NK-92 treated with Interleukin-12 subunit alpha and Interleukin-12 subunit beta, amount 100 ng/mL, for 24 hours (cell line): ENCODE results near the gene TRIO.

Experiments used
- DNase-seq: peaks from one replicate; lab custom pipeline; 2025; lab: John Stamatoyannopoulos, UW

Gene TRIO

DNA sequence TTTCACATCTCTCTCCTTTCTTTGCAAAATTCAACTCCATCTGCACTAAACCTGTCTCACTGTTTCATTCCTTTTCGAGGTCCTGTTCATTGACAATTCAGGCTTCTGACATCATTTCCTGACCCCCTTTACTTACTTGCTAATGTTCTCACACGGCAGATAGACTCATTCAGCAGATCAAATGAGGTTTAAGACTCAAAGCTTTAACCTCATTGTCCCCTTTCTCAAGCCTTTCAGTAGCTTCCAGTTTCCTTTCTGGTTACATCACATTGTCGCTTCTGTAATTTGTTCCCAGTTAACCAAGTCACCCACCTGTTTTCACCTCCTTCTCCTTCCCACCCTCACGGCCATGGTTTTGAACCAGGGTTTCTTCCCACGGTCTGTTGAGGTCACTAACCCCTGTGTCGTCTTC, 295.1 kb downstream of the TRIO start:
- no peak for DNase-seq

DNA sequence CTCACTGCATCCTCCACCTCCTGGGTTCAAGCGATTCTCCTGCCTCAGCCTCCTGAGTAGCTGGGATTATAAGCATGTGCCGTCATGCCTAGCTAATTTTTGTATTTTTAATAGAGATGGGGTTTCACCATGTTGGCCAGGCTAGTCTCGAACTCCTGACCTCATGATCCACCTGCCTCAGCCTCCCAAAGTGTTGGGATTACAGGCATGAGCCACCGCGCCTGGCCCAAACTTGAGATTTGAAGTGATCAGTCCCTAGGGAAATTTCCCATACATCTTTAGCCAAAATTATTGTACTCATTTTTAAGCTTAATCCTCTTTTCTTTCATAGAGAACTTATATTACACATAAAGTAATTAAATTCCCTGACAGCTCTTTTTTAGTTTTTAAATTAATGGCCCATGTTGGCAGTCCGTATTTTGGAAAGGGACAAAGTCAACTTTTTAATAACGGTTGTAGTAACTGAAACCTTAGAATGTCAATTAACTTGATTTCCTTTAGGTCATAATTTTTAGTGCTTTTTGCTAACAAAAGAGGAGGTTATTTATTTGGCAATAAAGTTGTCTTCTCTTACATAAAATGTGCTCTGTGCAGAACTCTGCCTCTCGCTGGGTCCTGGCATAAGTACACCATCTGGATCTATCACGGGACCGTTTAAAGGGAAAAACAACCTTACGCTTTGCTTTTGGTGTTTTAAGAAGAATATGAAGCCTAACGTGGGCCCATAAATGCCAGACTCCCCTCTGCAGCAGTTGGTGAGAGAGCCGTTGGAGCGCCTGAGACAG, 296.1 kb downstream of the TRIO start:
- no peak for DNase-seq

DNA sequence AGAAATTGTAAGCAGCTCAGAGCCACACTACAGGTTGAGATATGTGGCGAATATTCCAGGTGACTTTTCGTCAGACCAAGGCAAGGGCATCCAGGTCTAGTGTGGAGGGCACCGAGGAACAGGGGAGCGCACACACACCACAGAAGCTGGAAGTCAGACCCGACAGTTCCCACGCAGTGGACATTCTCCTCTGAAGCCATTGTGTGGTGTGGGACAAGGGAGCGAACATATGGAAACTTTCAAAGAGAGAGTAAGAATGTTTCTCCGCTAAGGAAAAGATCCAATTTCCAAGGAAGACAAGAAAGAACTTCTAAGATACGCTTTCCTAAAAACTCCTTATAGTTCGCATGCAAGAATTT, 297.1 kb downstream of the TRIO start:
- DNase-seq, result no peak

DNA sequence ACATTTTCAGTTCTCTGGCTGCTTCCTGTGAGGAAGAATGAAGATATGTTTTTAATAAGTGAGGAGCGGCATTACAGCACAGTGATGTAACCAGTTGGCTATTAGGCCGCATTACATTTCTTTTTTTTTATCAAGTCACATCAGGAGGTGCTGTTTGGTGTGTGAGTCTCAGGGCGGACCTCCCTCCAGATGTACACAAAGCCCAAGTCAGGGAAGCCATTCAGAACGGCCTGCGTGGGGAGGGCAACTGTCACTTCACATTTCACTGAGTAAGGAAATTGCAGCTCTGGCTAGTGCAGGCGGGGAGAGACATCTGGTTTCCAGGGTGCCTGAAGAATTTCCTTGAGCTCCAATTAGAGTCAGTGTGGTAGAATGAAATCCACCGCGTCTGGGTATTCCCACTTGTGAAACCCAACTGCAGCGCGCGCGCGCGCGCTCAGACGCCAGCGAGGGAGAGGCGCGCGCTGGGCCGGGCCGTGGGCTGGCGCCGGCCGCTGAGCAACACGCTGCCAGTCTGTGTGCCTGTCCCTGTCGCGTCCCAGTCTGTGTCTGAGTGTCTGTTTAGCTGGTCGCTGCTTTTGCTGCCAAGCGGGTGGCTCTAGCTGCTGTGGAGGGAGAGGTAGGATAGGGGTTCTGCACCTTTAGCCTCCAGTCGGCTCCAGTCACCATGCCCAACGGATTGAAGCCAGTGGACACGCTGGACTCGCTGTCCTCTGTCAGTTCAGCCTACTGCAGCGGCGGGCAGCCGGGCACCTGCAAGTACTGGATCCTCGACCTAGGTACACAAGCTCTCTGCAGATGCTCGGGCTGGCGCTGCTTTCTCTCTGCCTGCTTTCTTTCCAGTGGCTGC, 297.7 kb downstream of the TRIO start:
- DNase-seq, result no peak

DNA sequence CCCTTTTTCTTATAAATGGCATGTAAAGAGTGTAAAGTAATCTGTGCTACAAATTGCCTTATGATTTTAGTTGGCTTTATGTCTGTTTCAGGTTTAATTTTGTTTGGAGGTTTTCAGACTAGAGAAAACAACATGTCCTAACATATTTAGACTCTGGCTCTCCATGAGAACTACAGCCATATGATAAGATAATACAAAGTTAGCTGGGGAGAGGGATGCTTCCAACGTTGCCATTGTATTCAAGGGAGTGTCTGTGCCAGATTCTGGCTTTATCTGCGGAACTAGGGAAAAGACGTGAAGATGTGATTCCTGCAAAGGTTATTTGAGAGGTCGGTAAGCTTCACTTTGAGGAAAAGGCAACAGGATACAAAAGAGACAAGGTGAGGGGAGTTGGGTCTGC, 298.5 kb downstream of the TRIO start:
- no peak for DNase-seq

DNA sequence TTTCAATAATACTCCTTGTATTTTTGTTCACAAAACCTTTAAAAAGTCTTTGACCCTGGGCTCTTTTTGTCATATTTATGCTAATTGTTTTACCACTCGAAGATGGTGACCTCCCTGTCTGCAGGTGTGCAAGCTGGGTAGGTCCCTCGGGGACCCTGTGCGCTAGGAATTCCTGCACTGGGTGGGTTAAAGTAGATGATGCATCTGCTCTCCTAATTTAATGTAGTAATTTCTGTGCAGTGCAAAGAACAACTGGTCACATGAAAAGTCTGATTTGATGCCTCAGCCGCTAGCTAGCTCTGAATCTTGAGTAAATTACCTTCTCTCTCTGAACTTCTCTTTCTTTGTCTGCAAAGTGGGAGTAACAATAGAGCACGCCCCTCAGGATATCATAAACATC, 299.4 kb downstream of the TRIO start:
- no peak for DNase-seq

DNA sequence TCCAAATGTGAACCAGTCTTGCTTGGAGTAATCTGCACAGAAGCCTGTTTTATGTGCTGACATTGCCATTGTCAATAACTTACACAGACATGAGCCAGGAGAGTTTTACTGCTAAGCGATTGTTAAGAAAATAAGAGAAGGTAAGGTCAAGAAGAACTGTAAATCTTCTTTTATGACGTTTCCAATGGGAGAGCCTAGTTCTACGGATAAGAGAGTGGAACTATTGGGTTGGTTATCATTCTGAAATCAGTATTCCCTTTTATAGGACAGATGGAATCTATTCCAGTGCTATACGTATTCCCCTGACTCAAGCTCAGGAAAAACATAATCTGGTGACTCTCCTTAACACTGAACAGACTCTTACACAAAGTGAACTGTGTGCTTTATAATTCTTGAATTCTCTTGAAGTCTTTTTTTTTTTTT, 300.5 kb downstream of the TRIO start:
- no peak for DNase-seq

DNA sequence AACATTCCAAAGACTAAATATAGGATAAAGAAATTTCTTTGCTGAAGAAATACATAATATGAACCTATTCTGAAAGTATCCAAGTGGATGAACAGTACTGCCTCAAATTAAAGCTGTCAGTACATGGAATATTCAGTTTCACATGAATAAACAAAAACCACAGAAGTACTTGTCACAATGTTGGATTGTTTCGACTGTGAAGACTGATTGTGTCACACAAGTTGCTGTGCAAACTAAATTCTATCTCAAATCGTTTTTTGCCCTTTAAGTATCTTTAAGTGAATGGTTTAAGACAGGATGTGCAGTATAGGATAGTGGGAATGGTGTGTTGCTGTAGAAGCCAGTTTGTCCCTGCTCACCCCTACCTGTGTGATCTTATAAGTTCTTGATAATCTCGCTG, 301.0 kb downstream of the TRIO start:
- no peak for DNase-seq

DNA sequence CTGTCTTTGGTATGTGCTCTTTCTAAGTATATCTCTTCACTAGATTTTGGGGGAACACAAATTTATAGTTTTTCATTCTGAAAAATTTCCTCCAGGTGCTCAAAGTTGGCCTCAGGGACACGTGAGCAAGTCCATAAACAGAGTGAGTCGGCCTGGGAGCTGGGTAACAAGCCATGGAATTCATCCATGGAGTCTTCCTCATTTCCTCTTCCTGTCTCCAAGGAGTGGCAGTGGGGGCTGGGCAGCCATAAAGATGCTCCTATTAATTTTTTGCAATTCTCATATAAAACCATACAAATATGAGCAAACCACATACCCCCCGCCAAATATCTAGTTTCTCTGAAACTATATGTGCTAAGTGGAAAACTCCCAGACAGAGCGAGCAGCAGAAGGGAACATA, 301.9 kb downstream of the TRIO start:
- DNase-seq, result no peak

DNA sequence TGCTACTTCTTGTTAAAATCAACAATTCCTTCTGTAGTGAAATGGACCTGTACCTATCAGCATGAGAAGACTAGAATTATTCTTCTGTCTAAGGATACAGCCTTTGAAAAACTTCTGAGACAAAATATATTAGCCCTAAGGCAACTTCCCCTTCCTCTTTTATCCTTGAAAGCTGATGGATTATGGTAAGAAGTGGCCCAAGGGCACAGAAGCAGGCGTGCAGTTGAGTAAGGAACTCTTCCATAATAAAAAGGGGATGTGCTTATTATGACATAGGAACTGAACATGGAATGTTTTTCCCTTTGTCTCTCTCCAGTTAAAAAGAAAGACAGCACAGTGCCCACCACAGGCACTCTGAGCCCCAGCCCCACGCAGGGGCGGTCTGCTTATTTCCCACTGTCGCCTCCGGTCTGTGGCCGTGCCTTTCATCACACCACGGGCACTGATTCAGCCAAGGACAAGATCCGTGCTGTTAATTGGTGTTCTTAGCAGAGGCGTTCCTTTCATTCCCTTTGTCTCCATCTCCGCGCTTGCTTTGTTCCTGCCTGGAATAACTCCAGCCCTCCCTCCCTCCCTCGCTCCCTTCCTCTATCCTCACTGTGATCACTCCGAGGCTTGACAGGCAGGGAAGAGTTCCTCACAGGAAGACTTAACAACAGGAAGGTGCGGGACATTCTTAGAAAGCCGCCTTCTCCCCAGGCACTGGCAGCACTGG, 302.6 kb downstream of the TRIO start:
- DNase-seq, result no peak

DNA sequence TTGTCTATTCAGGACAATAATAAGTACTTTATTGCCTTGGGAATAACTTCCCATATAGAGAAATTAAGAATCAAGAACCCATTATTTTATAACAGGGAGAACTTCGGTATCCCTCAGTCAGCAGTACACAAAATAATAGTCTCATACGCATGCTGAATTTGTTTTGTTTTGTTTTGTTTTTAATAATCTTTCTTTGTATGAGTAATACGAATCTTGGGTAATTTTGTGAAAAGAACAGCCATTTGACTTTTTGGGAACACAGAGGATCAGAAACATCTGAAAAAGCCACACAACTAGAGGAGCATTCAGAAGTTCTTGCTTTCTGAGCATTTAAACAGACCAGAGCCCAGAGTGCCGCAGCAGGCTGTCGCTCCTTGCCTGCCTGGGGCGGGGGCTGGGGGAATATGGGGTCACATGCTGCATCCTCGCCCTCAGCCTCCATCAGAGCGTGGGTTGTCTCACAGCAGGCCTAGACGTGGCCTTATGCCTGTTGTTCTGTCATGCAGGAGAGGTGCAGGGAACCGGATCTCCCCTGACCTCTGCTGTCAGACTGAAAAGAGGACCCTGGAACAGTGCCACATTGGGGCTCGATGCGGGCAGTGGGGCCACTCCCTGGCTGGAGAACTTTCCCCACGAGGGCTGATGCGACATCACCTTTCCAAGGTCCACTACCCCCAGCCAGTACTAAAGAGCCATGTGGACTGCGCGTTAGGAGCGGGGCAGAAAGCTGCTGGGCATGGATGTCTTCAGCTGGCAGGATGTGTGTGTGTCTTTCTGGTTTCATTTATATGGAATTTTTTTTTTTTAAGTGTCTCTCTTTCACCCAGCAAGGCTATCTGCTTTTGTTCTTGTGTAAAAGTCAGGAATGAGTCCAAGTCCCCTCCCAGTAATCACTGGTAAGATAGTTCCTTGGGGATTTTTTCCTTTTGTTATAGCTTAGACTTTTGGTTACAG, 305.1 kb downstream of the TRIO start:
- DNase-seq, result no peak

DNA sequence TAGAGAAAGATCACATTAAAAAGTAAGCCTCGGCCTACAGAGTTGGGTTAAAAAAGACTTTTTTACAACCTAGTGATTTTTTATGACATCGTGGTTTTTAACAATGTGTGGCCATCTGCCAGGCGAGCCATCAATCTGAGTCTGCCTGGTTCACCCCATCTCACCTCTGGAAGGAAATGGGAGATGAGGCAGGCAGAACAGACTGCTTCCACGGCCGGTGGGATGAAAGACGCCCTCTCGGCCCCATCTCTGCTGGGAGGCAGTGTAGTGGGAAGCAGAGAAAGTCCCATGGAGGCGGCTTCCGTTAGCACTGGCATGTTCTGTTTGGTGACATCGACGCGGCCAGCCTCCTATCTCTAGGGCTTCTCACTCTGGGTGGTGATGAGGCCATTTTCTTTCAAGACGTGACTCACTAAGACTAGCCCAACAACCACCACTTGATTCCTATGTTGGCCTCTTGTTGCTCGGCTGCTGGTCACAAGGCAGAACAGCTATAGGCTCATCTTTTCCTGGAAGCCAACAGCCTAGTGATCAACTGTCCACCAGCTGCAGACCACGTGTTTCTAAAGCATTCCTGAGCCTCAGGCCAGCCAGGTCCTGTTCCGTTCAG, 306.0 kb downstream of the TRIO start:
- DNase-seq, result no peak

DNA sequence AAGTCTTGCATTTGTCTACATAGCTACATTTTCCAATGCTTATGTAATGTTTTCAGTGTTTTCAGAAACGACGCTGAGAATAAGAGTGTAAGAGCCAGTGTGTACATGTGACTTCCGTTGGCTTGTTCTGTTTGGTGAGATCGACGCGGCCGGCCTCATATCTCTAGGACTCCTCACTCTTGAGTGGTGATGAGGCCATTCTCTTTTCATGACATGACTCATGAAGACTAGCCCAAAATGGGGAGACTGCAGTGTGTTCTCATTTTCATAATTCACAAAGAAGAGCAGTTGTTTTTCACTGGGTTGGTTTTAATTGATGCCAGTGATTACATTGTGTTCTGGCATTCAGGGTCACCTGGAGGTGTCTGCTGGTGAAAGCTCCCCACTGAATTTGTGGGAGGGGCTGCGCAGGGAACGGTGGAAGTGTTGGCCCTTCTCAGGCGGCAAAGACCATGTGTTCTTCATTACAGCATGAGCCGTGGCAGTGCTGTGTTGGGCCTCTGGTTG, 306.9 kb downstream of the TRIO start:
- DNase-seq, result no peak

DNA sequence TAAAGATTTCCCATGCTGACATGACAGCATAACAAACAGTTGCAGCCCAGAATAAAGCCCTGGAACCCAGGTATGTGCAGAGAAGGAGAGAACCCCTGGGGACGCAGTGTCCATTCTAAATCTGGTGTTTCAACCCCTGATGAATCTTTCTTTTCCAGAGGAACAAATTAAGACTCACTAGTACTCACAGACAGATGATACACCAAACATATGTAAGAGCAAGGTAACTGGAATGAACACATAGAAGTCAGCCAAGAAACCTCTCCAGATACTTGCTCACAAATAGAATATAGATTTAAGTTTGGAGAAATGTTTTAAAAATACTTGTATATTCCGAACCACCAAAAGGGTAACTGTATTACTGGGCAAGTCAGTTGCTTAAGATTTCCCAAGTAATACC, 307.6 kb downstream of the TRIO start:
- no peak for DNase-seq

DNA sequence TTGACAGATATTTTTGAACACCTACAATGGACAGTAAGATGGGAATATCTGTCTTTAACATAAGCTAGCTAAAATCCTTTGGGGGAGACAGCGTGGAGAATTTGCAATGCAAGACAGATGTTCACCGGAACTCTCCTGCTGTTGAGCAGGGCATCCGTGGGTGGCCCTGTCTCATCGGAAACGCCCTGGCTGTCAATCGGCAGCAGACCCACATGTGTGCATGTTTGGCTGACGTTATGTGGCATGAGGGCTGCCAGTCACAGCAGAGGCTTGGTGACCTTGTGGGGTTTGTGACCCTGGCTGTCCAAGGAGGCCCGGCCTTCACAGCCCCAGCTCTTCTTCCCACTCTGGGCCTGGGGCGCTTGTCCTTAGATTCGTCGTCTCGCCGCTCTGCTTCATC, 308.7 kb downstream of the TRIO start:
- DNase-seq, result no peak

DNA sequence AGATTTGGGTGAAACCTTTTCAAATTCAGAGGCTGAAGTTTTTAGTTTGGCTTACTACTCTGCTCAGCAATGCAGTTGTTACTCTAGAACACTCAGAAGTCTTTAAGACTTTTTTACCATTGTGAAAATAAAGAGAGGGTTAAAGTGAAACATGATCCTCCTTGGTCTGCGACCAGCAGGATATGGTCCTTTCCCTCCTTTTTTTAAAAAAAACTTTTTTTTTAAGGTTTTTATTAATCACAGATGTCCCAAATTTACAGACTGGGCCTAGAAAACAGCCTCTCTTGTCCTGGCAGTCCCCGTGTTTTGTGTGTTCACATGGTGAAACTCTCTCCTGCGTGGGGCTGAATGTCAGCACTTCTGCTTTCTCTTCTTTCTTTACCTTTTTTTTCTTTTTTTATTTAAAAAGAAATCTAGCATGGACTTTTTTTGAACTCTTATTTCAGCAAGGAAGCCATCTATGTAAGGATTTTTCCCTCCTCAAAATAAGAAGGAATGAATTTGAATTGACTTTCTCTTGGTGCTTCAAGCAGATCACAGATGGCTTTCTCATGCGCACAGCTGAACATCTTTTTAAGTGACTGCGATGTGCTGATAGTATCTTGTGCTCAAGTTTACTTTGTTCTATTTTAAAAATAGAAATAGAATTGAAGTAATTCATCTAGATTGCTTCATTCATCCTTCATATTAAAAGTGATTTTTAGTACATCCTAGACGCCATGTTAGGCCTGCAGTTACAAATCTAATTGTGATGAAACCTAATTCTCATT, 309.7 kb downstream of the TRIO start:
- DNase-seq, result no peak

DNA sequence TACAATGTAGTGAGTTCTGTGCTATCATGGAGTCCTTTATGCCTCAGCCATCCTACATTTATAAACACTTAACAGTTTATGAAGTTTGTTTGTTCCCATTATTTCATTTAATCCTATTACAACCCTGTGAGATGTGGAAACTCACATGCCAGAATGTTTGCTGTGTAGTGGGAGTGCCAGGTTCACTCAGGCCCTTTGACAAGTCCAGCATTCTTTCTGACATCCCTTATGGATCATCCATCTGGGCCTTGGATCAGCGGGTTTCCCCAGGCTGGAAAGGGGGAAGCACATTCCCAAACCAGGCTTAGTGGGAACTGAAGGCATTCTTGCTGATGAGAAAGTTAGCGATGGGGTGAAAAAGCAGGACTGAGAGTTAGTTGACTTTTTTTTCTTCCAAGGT, 310.3 kb downstream of the TRIO start:
- DNase-seq, result no peak

DNA sequence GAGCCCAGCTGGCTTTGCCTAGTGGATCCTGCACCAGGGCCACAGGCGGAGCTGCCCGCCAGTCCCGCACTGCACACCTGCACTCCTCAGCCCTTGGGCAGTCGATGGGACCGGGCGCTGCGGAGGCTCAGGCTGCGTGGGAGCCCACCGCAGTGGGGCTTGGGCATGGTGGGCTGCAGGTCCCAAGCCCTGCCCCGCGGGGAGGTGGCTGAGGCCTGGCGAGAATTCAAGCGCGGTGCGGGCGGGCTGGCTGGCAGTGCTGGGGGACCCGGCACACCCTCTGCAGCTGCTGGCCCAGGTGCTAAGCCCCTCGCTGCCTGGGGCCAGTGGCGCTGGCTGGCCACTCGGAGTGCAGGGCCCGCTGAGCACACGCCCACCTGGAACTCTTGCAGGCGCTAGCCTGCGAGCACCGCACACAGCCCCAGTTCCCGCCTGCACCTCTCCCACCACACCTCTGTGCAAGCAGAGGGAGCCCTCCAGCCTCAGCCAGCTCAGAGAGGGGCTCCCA, 312.7 kb downstream of the TRIO start:
- no peak for DNase-seq

DNA sequence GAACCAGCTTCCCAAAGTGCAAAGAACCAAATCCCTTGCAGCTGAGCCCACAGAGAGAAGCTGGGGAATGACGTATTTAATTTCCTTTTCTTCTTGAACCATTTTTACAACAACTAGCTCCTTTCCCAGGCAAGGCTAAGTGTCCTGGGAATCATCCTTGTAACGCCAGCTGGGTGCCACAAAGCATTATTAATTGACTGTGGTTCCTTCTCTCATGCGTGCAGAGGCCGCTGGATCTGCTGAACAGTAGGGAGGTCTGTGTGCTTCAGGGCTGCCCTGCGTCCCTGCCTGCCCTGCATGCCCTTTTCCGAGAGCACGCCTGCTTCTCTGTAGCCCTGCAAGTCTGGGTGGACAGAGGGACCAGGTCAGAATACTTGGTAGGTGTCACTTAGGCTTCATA, 314.3 kb downstream of the TRIO start:
- no peak for DNase-seq

DNA sequence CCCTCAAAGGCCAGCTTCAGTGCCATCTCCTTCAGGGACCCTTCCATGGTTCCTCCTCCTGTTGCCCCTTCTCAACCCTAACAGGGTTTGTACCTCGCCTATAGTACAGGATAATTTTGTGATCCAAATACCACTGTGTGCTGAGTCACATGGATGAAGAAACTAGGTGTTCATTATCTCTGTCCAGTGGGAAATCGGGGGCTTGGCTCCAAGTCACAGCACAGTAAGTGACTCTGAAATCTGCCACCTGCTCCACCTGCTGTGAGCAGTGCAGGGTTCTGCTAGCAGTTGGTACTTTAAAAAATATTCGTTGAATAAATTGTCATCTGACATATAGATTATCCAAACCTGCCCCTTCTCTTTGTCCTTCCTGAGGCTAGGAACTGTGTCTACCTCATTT, 315.3 kb downstream of the TRIO start:
- no peak for DNase-seq
